ENCODE results near the gene RPL31. TPM values are rescaled to one million over a fixed set of nuclear protein-coding genes. Genes with fewer than 3 reads are reported as not detected.

RPL31 gene
- total RNA-seq, 4 donors from 2014 or later = 258 to 1,056 (median 762) TPM

DNA sequence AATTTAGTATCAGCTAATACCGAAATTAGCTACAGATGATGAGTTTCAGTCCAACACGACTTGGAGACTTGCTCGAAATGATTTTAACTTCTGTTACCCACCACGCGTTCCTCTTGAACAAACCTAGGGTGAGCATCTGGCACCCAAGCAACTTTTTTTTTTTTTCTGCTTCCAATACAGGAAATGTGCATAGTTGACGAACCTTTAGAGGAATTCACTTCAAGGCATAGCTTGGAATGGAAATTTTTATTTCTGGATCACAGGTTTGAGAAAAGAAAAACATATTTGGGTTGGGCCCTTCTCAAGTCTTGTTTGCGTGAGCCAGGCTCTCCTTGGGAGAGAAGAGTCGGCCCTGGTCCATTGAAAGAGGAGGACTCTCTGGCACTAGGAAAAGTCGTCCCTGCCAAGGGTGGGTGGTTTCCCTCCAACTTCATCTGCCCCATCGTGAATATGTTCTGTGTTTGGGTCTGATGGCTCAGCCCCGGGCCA lies 37.4 kb upstream of the RPL31 start:
- Histone ChIP-seq H3K4me3 (no peak overlapping the region), H3K4me1 (no peaks in the 10 kb centered on the region), H3K27ac (no peak overlapping the region), H3K36me3 (peaks cover 0 to 4% (median 0%) of the 10 kb centered on the region in 4 donors), H3K9me3 (no peaks in the 10 kb centered on the region), H3K27me3 (no peaks in the 10 kb centered on the region)
- 84 to 87% methylated on average over 3 to 11 of the region's 11 CpGs for WGBS, 2 donors (ENCODE audit: low coverage in 1 of 2)
- in situ Hi-C loops (cut with MboI; ENCODE audit: low pct_ligation_motif_present in 1 of 4, low pct_unique_long_range_greater_than_20kb in 1 of 4, low sequenced_read_pairs in 3 of 4) (no loop called here), intact Hi-C loops (cut with DNase I; ENCODE audit: low total_unique reads) (no loop called here)
- no peak for DNase-seq
- TF ChIP-seq POLR2A (IDR thresholded peaks at IDR 0.05) = no peak

DNA sequence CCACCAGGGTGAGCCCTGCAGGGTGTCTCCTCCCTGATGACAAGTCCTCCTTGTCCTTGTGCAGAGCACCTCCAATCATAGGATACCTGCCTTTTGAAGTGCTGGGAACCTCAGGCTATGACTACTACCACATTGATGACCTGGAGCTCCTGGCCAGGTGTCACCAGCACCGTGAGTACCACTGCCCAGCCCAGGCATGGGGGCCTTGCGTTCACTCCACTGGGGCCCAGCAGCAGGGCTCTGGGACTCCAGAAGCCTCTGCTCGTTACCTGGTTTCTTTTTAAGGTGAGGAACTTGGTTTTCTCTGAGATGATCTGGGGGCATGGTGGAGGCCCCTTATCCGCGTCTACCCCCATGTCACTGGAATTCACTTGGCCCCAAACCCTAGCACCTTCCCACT lies 36.5 kb upstream of the RPL31 start:
- Histone ChIP-seq H3K27ac (no peak overlapping the region), H3K27me3 (no peaks in the 10 kb centered on the region), H3K4me1 (no peaks in the 10 kb centered on the region), H3K4me3 (no peak overlapping the region), H3K9me3 (no peaks in the 10 kb centered on the region), H3K36me3 (peaks cover 0 to 4% (median 0%) of the 10 kb centered on the region in 4 donors)
- in situ Hi-C loops (cut with MboI; ENCODE audit: low pct_ligation_motif_present in 1 of 4, low pct_unique_long_range_greater_than_20kb in 1 of 4, low sequenced_read_pairs in 3 of 4) = no loop called here
- no peak for DNase-seq
- WGBS, 2 donors (ENCODE audit: low coverage in 1 of 2) = 84 to 92% methylated on average over 2 to 5 of the region's 5 CpGs
- no peak for TF ChIP-seq CTCF (IDR thresholded peaks at IDR 0.05)
- no peak for TF ChIP-seq POLR2AphosphoS5 (IDR thresholded peaks at IDR 0.05)
- no peak for TF ChIP-seq POLR2A (IDR thresholded peaks at IDR 0.05)
- no peak for TF ChIP-seq EP300 (IDR thresholded peaks at IDR 0.05; ENCODE audit: low read depth)
- intact Hi-C loops (cut with DNase I; ENCODE audit: low total_unique reads) = no loop called here

- Histone ChIP-seq H3K27ac (no peak overlapping the region), H3K9me3 (no peaks in the 10 kb centered on the region), H3K4me1 (no peaks in the 10 kb centered on the region), H3K4me3 (no peak overlapping the region), H3K27me3 (no peaks in the 10 kb centered on the region), H3K36me3 (peaks cover 0 to 4% (median 0%) of the 10 kb centered on the region in 4 donors)
- no peak for TF ChIP-seq POLR2AphosphoS5 (IDR thresholded peaks at IDR 0.05)
- TF ChIP-seq CTCF (IDR thresholded peaks at IDR 0.05) = no peak
- no peak for TF ChIP-seq POLR2A (IDR thresholded peaks at IDR 0.05)
- no peak for TF ChIP-seq EP300 (IDR thresholded peaks at IDR 0.05; ENCODE audit: low read depth)
- intact Hi-C loops (cut with DNase I; ENCODE audit: low total_unique reads) (no loop called here), in situ Hi-C loops (cut with MboI; ENCODE audit: low pct_ligation_motif_present in 1 of 4, low pct_unique_long_range_greater_than_20kb in 1 of 4, low sequenced_read_pairs in 3 of 4) (no loop called here)
- 92 to 95% methylated on average over 4 to 8 of the region's 8 CpGs for WGBS, 2 donors (ENCODE audit: low coverage in 1 of 2)
- DNase-seq = no peak
Observed at GRCh38 chr2:100967716-100968115, 34.4 kb upstream of the RPL31 start.

GRCh38 chr2:100968146-100969145 lies 33.6 kb upstream of the RPL31 start:
- H3K4me1 ChIP-seq = no peaks in the 10 kb centered on the region
- no peak overlapping the region for H3K27ac ChIP-seq
- peaks cover 0 to 4% (median 0%) of the 10 kb centered on the region in 4 donors for H3K36me3 ChIP-seq
- DNase-seq = no peak
- H3K9me3 ChIP-seq = no peaks in the 10 kb centered on the region
- no peaks in the 10 kb centered on the region for H3K27me3 ChIP-seq
- TF ChIP-seq EP300 (IDR thresholded peaks at IDR 0.05; ENCODE audit: low read depth) (no peak), POLR2AphosphoS5 (IDR thresholded peaks at IDR 0.05) (no peak)
- H3K4me3 ChIP-seq = no peak overlapping the region
- 88 to 94% methylated on average over 11 to 28 of the region's 28 CpGs for WGBS, 2 donors (ENCODE audit: low coverage in 1 of 2)
- intact Hi-C loops (cut with DNase I; ENCODE audit: low total_unique reads) (no loop called here), in situ Hi-C loops (cut with MboI; ENCODE audit: low pct_ligation_motif_present in 1 of 4, low pct_unique_long_range_greater_than_20kb in 1 of 4, low sequenced_read_pairs in 3 of 4) (no loop called here)

DNA sequence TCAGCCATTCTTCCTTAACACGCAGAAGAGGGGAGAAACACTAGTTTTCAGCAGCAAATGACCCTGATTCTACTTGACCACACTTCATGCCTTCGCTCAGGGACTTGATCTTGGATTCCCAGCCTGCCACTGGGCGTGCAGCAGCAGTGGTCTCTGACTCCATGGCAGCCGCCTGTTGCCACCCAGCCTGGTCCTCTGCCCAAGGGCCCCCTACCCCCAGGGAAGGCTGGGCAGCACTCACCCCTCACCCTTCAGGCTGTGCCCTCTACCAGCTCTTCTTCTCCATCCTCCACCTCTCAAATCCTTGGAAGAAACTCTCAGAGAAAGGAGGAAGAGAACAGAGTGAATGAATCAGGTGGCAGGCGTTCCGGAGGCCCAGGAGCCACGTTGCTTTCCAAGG lies 32.1 kb upstream of the RPL31 start:
- no peak overlapping the region for H3K27ac ChIP-seq
- no peaks in the 10 kb centered on the region for H3K4me1 ChIP-seq
- no peak for DNase-seq
- intact Hi-C loops (cut with DNase I; ENCODE audit: low total_unique reads) = loop anchor here (10.0 kb wide), 1 partner anchor 85 kb away; no protein-coding TSS in a partner anchor
- no peak overlapping the region for H3K4me3 ChIP-seq
- H3K27me3 ChIP-seq = no peaks in the 10 kb centered on the region
- no peak for TF ChIP-seq POLR2AphosphoS5 (IDR thresholded peaks at IDR 0.05)
- TF ChIP-seq EP300 (IDR thresholded peaks at IDR 0.05; ENCODE audit: low read depth) = no peak
- TF ChIP-seq POLR2A (IDR thresholded peaks at IDR 0.05) = no peak
- no peak for TF ChIP-seq CTCF (IDR thresholded peaks at IDR 0.05)
- peaks cover 0 to 4% (median 0%) of the 10 kb centered on the region in 4 donors for H3K36me3 ChIP-seq
- 83% methylated on average over 7 of the region's 7 CpGs; no CpG with 5 or more reads in 1 of the 2 donors for WGBS, 2 donors (ENCODE audit: low coverage in 1 of 2)
- no peaks in the 10 kb centered on the region for H3K9me3 ChIP-seq
- in situ Hi-C loops (cut with MboI; ENCODE audit: low pct_ligation_motif_present in 1 of 4, low pct_unique_long_range_greater_than_20kb in 1 of 4, low sequenced_read_pairs in 3 of 4) = no loop called here

Data from transverse colon (tissue), 4 donors.